ENCODE results near the gene ASAP2. TPM values are rescaled to one million over a fixed set of nuclear protein-coding genes. Genes with fewer than 3 reads are reported as not detected.
A peak's percentile ranks its signal among the peaks of the same experiment; 100 is the strongest.

ASAP2 gene
- total RNA-seq, 4 donors from 2014 or later: 33.2 to 62.1 (median 54.5) TPM

DNA sequence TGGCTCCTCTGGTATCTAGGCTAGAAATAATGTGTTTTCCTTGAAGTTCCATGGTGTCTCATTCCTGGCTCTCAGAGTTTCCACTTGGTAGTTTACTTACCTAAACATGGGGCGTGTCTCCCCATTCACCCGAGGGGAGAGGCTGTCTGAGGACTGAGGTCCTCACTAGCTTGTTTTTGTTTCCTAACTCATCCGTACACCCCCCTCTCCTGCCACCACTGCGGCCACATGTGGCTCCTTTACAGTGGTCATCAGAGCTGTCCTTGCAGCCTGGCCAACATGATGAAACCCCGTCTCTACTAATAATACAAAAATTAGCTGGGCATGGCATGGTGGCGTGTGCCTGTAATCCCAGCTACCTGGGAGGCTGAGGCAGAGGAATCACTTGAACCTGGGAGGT is 106.0 kb downstream of the ASAP2 start:
- peak overlapping the region; percentile 70 to 84 (median 79) for H3K27ac ChIP-seq
- in situ Hi-C loops (cut with MboI; ENCODE audit: low pct_ligation_motif_present in 1 of 4, low pct_unique_long_range_greater_than_20kb in 1 of 4, low sequenced_read_pairs in 3 of 4) (no loop called here), intact Hi-C loops (cut with DNase I; ENCODE audit: low total_unique reads) (no loop called here)

DNA sequence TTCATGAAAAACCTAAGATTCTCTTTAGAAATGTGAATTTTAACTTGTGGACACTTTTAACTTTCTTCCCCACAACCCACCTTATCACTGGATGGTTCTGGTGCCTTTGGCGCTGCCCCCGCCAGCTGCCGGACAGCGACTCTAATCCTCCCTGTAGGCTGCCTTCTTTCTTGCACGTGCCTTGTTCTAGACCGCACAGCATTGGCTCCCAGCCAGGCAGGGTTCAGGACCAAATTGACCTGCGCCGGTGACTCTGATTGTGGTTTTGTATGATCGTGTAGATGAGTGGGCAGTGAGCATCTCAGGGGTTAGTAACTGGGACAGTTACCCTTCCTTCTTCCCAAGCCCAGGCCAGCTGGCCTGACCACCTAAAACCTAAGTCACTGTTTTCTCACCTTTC is 106.8 kb downstream of the ASAP2 start:
- DNase-seq: no peak
- intact Hi-C loops (cut with DNase I; ENCODE audit: low total_unique reads) (no loop called here), in situ Hi-C loops (cut with MboI; ENCODE audit: low pct_ligation_motif_present in 1 of 4, low pct_unique_long_range_greater_than_20kb in 1 of 4, low sequenced_read_pairs in 3 of 4) (no loop called here)
- no peak overlapping the region for H3K4me3 ChIP-seq
- H3K27ac ChIP-seq: no peak overlapping the region
- no peaks in the 10 kb centered on the region for H3K36me3 ChIP-seq
- no peak for TF ChIP-seq POLR2AphosphoS5 (IDR thresholded peaks at IDR 0.05)
- TF ChIP-seq, protein P1, sequence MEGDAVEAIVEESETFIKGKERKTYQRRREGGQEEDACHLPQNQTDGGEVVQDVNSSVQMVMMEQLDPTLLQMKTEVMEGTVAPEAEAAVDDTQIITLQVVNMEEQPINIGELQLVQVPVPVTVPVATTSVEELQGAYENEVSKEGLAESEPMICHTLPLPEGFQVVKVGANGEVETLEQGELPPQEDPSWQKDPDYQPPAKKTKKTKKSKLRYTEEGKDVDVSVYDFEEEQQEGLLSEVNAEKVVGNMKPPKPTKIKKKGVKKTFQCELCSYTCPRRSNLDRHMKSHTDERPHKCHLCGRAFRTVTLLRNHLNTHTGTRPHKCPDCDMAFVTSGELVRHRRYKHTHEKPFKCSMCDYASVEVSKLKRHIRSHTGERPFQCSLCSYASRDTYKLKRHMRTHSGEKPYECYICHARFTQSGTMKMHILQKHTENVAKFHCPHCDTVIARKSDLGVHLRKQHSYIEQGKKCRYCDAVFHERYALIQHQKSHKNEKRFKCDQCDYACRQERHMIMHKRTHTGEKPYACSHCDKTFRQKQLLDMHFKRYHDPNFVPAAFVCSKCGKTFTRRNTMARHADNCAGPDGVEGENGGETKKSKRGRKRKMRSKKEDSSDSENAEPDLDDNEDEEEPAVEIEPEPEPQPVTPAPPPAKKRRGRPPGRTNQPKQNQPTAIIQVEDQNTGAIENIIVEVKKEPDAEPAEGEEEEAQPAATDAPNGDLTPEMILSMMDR (IDR thresholded peaks at IDR 0.05): no peak
- TF ChIP-seq EP300 (IDR thresholded peaks at IDR 0.05; ENCODE audit: low read depth): no peak
- no peak for TF ChIP-seq POLR2A (IDR thresholded peaks at IDR 0.05)
- no peaks in the 10 kb centered on the region for H3K9me3 ChIP-seq
- no peaks in the 10 kb centered on the region for H3K27me3 ChIP-seq
- H3K4me1 ChIP-seq: peaks cover 19 to 28% (median 24%) of the 10 kb centered on the region in 4 donors
- WGBS, 2 donors (ENCODE audit: low coverage in 1 of 2): 95 to 100% methylated on average over 6 to 9 of the region's 9 CpGs

More for the DNA sequence above, 106.0 kb downstream of the ASAP2 start:
- Histone ChIP-seq H3K9me3 (no peaks in the 10 kb centered on the region), H3K4me1 (peaks cover 16 to 28% (median 24%) of the 10 kb centered on the region in 4 donors), H3K4me3 (no peak overlapping the region), H3K27me3 (no peaks in the 10 kb centered on the region), H3K36me3 (no peaks in the 10 kb centered on the region)
- no peak for DNase-seq
- WGBS, 2 donors (ENCODE audit: low coverage in 1 of 2): 84% methylated on average over 6 of the region's 6 CpGs; no CpG with 5 or more reads in 1 of the 2 donors
- TF ChIP-seq POLR2AphosphoS5 (IDR thresholded peaks at IDR 0.05): no peak
- TF ChIP-seq, protein P1 (IDR thresholded peaks at IDR 0.05): no peak
- no peak for TF ChIP-seq EP300 (IDR thresholded peaks at IDR 0.05; ENCODE audit: low read depth)
- TF ChIP-seq POLR2A (IDR thresholded peaks at IDR 0.05): no peak

DNA sequence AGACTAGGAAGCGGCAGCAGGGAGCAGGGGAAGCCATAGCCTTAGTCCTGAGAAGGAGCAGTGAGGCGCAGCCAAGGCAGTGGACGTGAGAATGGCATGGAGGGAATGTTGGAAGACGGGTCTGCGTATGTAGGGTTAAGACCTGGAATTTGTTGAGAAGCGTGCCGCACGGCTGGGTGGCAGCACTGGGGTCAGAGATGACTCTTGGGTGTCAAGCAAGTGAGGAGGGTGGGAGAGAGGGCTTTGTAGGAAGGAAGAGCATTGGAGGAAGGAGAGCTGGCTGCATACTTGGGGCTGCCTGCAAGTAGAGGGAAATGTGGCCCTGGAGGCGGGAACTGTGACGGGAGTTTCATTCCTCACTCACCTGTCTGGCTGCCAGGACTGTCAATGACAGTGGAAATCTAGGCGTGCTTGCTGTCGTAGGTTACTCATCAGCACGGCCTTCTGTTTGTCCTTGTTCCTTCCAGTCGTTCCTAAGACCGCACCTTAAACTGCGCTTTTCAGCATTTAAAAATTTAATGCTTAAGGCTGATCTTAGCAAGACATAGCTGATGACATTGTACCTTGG is 108.8 kb downstream of the ASAP2 start:
- no peak for DNase-seq
- Histone ChIP-seq H3K27ac (no peak overlapping the region), H3K4me3 (no peak overlapping the region), H3K4me1 (peaks cover 18 to 36% (median 20%) of the 10 kb centered on the region in 4 donors), H3K36me3 (no peaks in the 10 kb centered on the region), H3K9me3 (no peaks in the 10 kb centered on the region), H3K27me3 (no peaks in the 10 kb centered on the region)
- WGBS, 2 donors (ENCODE audit: low coverage in 1 of 2): 77 to 90% methylated on average over 5 to 16 of the region's 16 CpGs
- intact Hi-C loops (cut with DNase I; ENCODE audit: low total_unique reads) (no loop called here), in situ Hi-C loops (cut with MboI; ENCODE audit: low pct_ligation_motif_present in 1 of 4, low pct_unique_long_range_greater_than_20kb in 1 of 4, low sequenced_read_pairs in 3 of 4) (no loop called here)
- TF ChIP-seq POLR2A (IDR thresholded peaks at IDR 0.05) (no peak), EP300 (IDR thresholded peaks at IDR 0.05; ENCODE audit: low read depth) (no peak), POLR2AphosphoS5 (IDR thresholded peaks at IDR 0.05) (no peak)
- TF ChIP-seq, protein P1 (IDR thresholded peaks at IDR 0.05): no peak

DNA sequence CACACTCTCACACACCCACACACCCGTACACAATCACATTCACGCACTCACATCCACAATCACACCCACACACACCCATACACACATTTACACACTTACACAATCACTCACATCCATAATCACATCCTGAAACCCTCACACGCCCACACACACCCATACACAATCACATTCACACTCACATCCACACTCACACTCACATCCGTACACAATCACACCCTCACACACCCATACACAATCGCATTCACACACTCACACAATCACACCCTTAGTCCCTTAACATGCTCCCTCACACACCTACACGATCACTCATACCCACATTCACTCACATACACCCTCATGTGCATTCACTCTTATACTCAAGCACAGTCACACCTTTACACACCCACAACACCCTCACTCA is 110.9 kb downstream of the ASAP2 start:
- in situ Hi-C loops (cut with MboI; ENCODE audit: low pct_ligation_motif_present in 1 of 4, low pct_unique_long_range_greater_than_20kb in 1 of 4, low sequenced_read_pairs in 3 of 4) (no loop called here), intact Hi-C loops (cut with DNase I; ENCODE audit: low total_unique reads) (no loop called here)
- no peak overlapping the region for H3K4me3 ChIP-seq
- 87 to 91% methylated on average over 5 to 6 of the region's 6 CpGs for WGBS, 2 donors (ENCODE audit: low coverage in 1 of 2)
- H3K4me1 ChIP-seq: peaks cover 0 to 18% (median 8%) of the 10 kb centered on the region in 4 donors
- H3K36me3 ChIP-seq: no peaks in the 10 kb centered on the region
- H3K9me3 ChIP-seq: no peaks in the 10 kb centered on the region
- H3K27me3 ChIP-seq: no peaks in the 10 kb centered on the region
- H3K27ac ChIP-seq: no peak overlapping the region
- no peak for DNase-seq
- TF ChIP-seq POLR2A (IDR thresholded peaks at IDR 0.05): no peak
- TF ChIP-seq EP300 (IDR thresholded peaks at IDR 0.05; ENCODE audit: low read depth): no peak
- TF ChIP-seq, protein P1 (IDR thresholded peaks at IDR 0.05): no peak
- no peak for TF ChIP-seq POLR2AphosphoS5 (IDR thresholded peaks at IDR 0.05)

All from transverse colon (tissue), 4 donors.